ENCODE data around the gene RSBN1L.

DNA sequence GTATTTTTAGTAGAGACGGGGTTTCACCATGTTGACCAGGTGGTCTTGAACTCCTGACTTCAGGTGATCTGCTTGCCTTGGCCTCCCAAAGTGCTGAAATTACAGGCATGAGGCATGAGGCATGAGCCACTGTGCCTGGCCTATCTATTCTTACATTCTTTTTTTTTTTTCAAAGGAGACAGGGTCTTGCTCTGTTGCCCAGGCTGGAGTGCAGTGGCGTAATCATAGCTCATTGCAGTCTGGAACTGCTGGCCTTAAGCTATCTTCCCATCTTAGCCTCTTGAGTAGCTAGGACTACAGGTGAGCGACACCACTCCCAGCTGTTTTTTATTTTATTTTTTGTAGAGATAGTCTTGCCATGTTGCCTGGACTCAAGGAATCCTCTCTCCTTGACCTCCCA lies 20.5 kb downstream of the RSBN1L start:
- TF ChIP-seq, protein P1, sequence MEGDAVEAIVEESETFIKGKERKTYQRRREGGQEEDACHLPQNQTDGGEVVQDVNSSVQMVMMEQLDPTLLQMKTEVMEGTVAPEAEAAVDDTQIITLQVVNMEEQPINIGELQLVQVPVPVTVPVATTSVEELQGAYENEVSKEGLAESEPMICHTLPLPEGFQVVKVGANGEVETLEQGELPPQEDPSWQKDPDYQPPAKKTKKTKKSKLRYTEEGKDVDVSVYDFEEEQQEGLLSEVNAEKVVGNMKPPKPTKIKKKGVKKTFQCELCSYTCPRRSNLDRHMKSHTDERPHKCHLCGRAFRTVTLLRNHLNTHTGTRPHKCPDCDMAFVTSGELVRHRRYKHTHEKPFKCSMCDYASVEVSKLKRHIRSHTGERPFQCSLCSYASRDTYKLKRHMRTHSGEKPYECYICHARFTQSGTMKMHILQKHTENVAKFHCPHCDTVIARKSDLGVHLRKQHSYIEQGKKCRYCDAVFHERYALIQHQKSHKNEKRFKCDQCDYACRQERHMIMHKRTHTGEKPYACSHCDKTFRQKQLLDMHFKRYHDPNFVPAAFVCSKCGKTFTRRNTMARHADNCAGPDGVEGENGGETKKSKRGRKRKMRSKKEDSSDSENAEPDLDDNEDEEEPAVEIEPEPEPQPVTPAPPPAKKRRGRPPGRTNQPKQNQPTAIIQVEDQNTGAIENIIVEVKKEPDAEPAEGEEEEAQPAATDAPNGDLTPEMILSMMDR (IDR thresholded peaks at IDR 0.05): no peak
- no peak for TF ChIP-seq POLR2A (IDR thresholded peaks at IDR 0.05)

Data from thyroid gland (tissue), 4 donors.